Eye (tissue), 1 donor: ENCODE results near the gene ATRN.
A peak's percentile ranks its signal among the peaks of the same experiment; 100 is the strongest.

Experiments
- DNase-seq: peaks from one replicate; pipeline ENCODE4 v3.0.0-alpha.2; 2015

The ATRN gene

DNA sequence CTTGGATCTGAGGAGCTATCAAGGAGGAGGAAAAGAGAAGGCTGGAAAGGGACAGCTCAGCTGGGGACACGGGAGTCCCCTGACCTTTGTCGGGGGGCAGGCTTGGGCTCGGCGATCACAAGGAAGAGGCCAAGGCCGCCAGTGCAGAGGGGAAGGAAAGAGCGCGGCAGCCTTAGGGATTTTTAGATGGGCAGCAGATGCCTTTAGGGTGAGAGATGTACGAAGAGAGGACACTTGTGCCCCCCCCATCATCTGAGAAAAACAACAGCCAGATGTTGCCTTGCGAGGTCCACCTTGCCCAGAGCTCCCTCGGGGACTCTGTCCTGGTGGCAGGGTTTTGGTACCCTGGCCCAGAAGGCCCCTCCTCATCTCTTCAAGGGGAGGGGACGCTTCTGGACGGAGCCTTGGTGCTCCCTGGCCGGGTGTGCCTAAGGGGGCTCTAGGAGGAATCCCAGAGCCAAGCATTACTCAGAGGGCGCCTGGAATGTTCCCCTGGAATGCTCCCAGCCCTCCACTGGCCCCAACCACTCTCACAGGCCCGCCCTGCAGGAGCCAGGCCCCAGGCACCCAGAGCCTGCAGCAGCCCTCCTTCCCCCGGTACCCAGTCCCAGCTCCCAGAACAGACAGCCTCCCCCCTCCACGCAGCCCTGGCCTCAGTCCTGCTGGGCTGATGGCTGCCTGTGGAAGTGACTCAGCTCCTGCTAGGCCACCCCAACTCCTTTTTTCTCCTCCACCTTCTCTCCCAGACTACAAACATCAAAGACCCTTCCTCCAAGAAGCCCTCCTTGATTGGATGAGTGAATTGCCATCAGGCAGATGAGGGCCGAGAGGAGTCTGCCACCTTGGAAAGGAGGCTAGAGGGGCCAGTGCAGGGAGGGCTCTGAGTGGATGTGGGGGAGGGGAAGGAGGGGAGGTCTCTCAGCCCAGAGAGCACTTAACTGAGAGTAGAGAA lies 209.2 kb downstream of the ATRN start:
- peak; percentile 58 for DNase-seq

DNA sequence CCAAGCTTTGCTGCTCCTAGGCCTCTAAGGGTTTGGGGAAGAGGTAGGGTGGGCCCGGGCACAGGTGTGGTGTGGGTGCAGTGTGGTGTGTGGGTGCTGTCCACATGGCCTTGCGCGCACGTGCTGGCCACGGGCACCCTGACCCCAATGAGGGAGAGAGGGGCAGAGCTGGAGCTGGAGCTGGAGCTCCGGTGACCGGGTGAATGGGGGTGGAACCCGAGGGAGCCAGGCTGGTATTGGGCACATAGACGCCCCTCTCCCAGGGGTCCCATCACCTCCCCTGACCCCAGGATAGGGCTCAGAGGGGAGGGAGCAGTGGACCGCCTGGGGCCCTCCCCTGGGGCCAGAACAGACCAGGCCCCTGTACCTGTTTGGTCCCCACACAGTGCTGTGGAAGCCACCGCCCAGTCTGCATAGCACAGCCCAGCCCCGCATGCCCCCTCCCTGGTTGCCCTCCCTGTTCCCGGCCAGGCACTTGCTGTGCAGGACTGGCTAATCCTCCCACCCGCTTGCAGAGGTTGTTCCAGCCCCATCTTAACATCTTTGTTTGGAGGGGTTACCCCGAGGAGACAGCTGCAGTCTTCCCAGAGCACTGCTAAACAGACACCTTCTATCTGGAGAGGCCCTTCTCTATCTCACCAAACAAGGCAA lies 210.0 kb downstream of the ATRN start:
- no peak for DNase-seq

DNA sequence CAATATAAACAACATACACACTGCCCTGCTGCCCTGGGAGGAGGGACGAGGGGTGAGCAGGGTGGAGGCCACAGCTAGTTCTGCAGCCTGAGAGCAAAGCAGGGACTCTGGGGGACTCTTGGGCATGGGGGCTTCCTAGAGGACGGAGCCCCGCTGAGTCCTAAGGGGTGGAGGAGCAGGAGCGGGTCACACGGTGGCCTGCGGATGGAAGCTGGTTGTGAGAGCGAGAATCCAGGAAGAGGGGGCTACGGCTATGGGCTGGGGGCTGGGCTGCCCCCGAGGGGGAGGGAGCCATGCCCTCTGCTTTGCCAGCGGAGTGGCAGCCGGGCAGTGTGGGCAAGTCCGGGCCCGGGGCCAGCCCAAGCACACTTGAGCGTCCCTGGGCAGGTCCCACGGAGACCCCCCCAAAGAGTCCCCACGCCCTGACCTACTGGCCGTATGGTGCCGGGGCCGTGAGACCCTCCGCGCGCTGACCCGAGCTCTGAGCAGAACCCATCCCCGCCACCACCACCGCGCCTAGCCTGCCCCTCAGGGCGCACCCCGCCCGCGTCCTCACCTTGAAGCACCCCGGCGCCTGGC lies 210.6 kb downstream of the ATRN start:
- DNase-seq, result no peak

DNA sequence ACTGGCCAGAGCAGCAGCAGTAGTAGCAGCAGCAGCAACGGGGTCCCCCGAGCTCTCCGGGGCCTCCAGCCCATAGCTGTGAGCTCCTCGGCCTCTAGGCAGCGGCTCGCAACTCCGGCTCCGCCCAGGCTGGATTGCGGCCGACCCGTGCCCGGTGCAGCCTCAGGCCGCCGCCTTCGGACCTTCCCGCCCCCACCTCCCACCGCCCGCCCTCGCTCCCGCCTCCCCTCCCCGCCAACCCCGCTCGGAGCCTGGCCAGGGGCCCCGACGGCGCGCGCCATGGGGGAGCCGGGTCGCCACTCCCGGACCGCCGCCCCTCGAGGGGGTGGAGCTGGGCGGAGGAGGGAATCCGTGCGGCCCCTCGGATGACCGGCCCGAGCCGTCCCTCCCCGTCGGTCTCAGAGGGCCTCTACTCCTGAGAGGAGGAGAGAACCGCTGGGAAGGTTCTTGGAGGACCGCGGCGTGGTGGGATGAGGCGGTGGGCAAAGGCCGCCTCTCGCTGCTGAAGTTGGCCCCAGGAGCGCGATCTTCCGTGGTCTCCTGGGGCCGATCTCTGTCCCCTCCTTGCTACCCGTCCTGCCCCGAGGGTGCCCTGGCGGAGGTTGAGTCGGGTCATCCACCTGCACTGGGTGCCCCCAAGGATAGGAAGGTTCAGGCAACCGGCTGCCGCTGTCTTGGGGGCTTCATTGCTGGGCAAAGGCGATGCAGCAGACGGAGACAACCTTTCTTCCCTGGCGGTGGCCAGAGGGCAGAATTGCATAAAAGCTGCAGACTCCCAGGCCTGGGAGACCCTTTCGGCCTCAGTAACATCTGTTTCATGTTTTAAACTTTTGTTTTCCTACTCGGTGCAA lies 211.3 kb downstream of the ATRN start, which contains the start of gene ADAM33:
TSS of gene ADAM33 (minus strand) at position 80 of the 851 bp plus-strand sequence. CDS start at position 74, 6 bp downstream.
- DNase-seq, result peak; percentile 58

DNA sequence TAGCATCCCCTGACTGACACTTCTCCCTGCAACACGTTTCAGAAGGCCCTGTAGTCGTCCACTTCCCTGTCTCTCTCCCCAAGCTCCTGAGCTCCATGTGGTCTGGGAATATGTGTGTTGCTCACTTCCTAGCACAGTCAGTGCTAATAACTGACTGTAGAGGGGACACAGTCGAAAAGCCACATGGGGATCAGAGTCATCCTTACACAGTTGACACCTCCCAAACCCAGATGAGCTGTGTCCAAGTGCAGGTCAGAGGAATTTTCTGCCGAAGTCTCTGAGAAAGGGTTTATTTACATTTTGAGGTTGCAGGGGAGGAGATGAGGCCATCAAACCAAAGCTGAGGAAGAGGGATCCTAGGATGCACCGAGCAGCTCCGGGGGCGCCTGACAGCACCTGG lies 214.5 kb downstream of the ATRN start:
- no peak for DNase-seq

DNA sequence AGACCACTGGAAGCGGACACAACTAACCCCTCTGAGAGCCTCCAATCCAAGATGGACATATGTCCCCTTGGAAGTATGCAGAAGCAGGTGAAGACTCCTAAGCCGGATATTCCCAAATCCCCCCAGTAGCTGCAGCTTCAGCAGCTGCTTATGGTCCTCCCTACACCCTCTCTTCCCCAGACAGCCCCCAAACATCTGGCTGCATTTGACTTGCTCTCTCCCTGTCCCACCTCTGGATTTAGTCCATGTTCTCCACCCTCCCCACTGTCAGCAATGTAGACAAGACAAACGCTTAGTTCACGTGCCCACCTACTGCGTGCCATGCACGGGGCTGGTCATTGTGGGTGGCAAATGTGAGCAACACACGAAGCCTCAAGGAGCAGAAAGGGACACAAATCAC lies 215.6 kb downstream of the ATRN start:
- DNase-seq, result no peak

DNA sequence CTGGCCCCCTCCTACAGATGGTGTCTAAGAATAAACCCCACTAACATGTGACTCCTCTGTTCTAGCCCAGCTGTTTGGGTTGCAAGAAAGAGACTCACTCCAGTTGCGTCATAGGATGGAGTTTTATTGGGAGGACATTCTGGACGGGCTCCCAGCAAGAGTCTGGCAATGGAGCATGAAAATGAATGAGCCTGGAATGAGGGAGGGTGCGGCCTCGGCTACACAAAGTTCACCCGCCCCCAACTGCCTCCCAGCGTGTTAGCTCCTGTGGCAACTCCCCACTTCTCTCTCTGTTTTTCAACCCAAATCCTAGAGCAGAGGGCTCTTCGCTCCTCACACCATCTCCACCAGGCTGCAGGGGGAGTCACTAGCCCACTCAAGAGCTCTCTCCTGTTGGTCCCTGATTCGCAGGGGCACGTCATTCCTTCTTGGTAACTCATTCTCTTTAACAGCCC lies 216.1 kb downstream of the ATRN start:
- peak; percentile 72 for DNase-seq

DNA sequence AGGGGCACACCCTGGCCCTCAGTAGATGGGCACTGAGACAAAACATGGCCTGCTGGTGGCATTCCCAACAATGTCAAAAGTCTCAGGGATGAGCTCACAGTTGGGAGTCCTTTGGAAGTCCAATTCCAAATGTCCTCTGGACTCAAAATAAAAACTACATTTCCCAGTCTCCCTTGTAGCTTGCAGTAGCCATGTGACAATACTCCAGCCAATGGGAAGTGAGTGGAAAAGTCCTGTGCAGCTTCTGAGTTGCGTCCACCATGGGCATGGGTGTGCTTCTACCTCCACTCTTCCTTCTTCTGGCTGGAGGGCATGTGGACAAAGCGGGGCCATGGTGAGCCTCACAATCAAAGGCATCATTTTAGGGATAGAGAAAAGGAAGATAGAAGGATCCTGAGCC lies 216.8 kb downstream of the ATRN start:
- DNase-seq, result peak; percentile 62

DNA sequence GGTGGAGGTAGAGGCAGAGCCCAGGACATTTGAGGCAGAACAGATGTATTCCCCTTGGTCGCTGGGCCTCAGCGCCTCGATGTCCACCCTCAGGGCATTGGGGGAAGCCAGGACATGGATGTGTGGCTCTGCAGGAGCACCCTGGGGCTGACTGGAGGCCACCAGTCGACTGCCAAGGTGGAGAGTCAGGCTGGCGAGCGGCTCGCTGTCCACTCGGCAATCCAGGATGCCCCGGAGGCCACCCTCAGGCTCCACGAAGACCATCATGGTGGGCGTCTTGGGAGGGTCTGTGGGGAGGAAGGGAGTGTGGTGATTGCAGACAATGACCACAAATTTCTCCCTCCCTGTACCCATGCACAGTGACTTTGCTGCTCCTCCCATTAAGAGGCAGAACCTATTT lies 219.2 kb downstream of the ATRN start:
- no peak for DNase-seq

DNA sequence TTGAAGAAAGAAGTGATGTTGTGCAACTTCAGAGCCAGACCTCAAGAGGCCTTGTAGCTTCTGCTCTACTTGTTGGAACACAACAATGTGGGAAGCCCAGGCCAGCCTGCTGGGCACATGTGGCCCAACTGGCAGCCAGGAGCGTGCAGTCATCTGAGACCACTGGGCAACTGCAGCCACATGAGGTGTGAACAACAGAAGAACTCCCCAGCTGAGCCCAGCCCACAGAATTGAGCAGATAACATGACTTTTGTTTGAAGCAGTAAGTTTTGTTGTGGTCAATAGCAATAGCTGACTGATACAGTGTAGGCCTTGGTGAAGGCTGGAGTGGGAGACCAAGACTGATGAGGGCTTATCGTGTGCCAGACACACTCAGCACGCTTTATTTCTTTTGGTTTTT lies 219.6 kb downstream of the ATRN start:
- no peak for DNase-seq

DNA sequence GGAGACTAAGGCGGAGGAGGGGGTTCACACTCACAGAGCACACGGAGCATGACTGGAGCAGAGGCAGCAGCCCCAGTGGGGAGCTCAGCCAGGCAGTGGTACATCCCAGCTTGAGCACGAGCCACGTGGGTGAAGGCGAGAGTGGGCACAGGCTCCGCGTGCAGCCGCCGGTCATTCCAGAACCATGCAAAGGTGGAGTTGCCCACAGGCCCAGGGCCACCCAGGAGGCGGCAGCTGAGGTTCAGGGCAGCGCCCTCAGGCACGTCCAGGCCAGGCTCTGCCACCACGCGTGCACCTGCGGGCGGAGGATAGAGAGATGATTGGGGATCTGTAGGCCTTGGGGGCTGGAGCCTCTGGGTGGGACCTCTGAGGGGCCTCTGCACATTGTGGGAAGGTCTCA lies 220.5 kb downstream of the ATRN start:
- DNase-seq, result no peak

DNA sequence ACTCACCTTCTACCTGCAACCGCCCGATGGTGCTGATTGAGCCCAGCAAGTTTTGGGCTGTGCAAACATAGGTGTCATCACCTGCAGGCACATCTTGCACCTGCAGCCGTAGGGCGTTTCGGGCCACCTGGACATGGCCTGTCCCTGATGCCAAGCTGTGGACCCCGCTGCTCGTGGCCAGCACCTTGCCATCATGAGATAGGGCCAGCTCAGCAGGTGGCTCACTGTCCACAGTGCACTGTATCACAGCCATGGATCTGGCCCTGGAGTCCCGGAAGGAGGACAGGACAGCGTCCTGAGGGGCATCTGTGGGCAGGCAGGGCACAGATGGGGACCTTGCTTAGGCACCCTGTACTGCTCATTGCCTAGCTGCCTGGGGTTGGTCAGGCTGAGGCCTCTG lies 221.1 kb downstream of the ATRN start:
- DNase-seq, result no peak

DNA sequence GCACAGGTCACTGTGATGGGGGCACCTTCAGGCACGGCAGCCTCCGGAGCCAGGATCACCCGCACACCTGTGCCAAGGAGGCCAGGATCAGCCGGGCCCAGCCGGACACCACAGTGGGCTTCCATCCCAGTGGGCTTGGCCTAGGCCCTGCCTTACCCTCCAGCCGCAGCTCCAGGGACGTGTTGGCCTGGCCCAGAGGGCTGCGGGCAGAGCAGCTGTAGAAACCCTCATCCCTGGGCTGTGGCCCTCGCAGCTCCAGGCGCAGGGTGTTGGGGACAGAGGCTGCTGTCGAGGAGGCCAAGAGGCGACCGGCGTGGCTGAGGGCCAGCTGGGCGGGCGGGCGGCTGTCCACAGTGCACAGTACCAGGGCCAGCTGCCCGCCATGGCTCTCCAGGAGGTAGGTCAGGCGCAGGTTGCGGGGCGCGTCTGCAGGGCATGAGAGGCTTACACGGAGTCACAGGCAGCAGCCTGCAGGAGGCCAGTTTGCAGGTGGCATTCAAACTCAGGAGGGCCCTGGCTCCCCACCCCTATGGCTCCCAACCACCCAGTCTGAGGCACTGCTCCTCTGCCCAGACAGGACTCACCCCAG lies 222.0 kb downstream of the ATRN start:
- DNase-seq, result no peak

DNA sequence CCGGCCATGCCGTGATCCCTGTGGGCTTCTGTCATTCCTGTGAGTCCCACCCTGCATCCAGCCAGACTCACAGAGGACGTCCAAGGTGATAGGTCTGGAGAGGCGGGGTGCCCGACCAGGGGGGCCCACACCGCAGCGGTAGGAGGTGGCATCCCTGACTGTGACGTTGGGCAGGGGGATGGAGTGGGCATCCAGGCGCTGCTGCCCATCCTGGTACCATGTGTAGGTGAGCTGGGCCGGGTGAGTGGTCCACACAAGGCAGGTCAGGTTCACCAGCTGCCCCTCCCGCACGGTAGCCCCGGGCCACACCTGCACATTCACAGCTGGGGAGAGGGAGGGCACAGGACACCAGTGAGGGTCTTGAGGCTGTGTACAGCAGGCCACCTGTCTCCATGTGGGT lies 222.6 kb downstream of the ATRN start:
- DNase-seq, result no peak

DNA sequence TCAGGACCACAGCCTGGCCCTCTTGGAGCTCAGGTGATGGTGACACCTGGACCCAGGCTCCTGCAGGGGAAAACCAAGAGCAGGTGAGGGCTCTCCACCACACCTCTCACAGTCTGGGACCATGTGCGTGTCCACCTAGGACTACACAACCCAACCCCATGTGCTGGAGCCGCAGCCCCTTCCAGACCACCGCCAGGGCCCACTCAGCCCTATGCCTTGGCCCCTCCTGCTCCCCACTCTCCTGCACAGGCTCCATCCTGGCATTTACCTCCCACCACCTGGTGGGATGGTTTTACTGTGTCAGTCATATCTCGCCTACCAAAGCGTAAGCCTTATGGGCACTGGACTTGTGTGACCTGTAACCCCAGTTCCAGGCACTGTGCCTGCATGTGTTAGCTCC lies 224.0 kb downstream of the ATRN start:
- DNase-seq, result no peak

DNA sequence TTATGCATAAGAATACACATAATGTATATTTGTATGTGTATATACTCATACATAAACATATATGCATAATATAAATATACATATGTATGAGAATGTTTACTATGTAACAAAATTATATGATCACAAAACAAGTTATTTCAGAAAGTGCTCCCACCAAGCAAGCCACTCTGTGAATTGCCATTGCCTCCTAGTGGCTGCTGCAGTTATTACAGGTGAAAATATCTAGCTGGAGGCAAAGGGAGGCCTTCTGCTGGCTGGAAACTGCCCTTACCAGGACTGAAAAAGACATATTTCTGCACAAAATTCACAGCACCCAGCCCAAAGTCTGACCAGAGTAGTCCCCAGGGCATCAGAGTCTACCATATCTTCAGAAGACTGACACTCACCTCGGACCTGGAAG lies 225.4 kb downstream of the ATRN start:
- no peak for DNase-seq

DNA sequence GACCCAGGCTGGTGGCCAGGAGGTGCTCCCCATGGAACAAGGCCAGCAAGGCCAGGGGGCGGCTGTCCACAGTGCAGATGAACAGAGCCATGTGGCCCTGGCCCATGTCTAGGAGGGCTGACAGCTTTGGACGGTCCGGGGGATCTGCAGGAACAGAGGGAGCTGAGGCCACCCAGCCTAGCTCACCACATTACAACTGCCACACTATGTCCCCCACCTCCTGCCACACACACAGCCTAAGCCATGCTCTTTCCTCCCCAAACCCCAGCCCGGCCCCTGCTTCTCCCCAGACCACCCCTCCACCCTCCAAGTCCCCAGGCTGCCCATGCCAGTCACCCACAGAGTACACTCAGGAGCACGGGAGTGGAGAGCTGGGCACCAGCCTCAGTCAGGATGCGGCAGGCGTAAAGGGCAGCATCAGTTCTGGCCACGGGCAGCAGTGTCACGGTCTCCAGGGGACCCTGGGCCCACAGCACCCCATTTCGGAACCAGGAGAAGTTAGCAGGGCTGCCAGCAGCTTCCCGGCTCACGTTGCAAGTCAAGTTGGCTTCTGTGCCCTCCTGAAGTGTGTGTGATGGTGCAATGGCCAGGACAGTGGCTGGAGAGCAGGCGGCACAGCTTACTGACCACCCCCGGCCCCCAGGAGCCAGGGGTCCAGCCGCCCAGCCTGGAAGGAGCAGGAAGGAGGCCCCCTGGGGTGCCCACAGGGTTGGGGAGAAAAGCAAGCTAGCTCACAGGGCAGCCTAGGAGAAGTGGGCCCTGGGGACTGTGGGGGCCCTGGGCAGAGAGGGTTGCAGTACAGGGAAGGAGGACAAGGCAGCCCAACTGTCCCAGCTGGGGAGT lies 226.1 kb downstream of the ATRN start:
- no peak for DNase-seq

DNA sequence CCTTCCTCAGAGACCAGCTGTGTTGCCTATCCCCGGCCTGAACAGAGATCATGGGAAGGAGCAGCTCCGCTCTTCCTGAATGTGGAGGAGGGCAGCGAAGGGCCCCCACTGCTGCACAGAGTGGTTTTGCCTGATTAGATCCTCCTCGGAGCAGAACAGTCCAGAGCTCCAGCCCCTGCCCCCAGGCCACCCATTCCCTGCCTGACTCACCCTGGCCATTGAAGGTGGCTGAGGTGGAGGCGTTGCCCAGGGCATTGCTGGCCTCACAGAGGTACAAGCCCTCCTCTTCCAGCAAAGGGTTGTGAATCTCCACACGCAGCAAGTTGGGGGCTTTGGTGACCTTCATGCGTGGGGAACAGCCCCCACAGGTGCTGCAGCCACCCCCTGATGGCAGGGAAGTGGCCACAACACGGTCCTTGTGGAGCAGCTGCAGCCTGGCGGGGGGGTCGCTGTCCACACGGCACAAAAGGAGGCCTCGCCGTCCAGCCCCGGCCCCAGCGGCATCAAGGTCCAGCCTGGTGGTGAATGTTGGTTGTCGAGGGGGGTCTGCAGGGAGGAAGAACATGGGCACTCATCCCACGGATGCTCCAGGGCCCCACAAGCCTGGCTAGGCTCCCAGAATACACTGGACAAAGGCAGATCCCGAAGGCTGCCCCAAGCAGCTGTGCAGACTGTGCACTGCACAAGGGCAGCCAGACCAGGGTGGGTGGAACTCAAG lies 226.9 kb downstream of the ATRN start:
- no peak for DNase-seq

DNA sequence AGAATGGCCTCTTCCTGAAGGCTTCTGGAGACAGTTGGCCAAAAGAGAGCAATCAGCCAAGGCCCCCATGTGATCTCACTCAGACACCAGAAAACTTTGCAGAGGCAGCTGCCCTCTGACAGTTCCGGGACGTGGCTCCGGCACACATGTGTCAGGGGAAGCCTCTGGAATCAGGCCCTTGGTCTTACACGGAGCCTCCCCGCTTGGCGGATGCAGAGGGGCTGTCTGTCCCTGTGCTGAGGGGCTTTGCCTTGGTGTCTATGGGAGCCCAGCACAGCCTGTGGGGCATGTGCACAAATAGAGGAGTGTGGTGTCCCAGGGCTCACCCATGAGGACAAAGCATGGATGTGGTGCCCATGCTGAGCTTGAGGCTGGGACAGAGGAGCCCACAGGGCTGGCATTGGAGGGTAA lies 227.8 kb downstream of the ATRN start:
- DNase-seq, result no peak

DNA sequence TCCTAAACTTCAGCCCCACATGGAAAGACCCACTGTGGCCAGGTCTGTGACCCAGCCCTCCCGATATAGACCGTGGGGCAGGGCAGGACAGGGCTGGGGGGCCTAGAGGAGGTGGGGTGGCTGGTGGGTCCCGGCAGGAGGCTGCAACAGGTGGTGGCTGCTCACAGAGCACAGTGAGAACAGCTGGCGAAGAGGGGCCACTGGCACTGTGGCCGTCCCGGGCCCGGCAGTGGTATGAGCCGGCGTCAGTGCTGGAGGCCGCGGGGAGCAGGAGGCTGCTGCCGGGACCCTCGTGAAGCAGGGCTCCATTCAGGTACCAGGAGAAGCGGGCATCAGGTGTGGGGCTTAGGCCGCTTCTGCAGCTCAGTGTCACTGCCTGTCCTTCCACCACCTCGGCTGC lies 228.2 kb downstream of the ATRN start:
- DNase-seq, result no peak
